ENCODE measurements around the gene GPSM1.

- TF ChIP-seq, protein P1, sequence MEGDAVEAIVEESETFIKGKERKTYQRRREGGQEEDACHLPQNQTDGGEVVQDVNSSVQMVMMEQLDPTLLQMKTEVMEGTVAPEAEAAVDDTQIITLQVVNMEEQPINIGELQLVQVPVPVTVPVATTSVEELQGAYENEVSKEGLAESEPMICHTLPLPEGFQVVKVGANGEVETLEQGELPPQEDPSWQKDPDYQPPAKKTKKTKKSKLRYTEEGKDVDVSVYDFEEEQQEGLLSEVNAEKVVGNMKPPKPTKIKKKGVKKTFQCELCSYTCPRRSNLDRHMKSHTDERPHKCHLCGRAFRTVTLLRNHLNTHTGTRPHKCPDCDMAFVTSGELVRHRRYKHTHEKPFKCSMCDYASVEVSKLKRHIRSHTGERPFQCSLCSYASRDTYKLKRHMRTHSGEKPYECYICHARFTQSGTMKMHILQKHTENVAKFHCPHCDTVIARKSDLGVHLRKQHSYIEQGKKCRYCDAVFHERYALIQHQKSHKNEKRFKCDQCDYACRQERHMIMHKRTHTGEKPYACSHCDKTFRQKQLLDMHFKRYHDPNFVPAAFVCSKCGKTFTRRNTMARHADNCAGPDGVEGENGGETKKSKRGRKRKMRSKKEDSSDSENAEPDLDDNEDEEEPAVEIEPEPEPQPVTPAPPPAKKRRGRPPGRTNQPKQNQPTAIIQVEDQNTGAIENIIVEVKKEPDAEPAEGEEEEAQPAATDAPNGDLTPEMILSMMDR (IDR thresholded peaks at IDR 0.05; ENCODE audit: low read depth, low read length): no peak
- no peak for TF ChIP-seq EZH2phosphoT487 (IDR thresholded peaks at IDR 0.05; ENCODE audit: low read depth)
Observed at GRCh38 chr9:136383436-136383835, 56.1 kb downstream of the GPSM1 start.
